ENCODE results near the gene NRXN3.

NRXN3 gene

GRCh38 chr14:79534703-79535353 is 1364.7 kb downstream of the NRXN3 start:
- POLR2A ChIA-PET = no interaction called here

GRCh38 chr14:79540394-79540793 is 1370.2 kb downstream of the NRXN3 start:
- no peak overlapping the region for H3K4me3 ChIP-seq (ENCODE audit: low read depth, low read length)
- no peaks in the 10 kb centered on the region for H3K36me3 ChIP-seq (ENCODE audit: control insufficient read depth in 2 of 2, insufficient read depth in 1 of 2, low read length in 2 of 2)
- CTCF ChIA-PET = no interaction called here
- no peaks in the 10 kb centered on the region for H3K9me3 ChIP-seq (ENCODE audit: control insufficient read depth, insufficient read depth, low read depth, low read length)
- peaks cover 8% of the 10 kb centered on the region for H3K4me1 ChIP-seq (ENCODE audit: control insufficient read depth, insufficient read depth, low read length)
- H3K27ac ChIP-seq (ENCODE audit: extremely low read depth, low read depth, low read length) = no peak overlapping the region
- POLR2A ChIA-PET = interaction anchor here (0.5 kb wide), 1 partner anchor 367 kb away, joined by 5 read pairs; no protein-coding TSS in a partner anchor
- TF ChIP-seq ZNF518A (tag by site-specific recombination; conservative IDR thresholded peaks at IDR 0.05; ENCODE audit: low read depth) (no peak), ZEB2 (tag by site-specific recombination; IDR thresholded peaks at IDR 0.05) (no peak), ZNF645 (tag by site-specific recombination; IDR thresholded peaks at IDR 0.05) (no peak), ZNF169 (tag by site-specific recombination; IDR thresholded peaks at IDR 0.05) (no peak), ZBTB26 (tag by site-specific recombination; optimal IDR thresholded peaks at IDR 0.05) (no peak), ZFP41 (tag by site-specific recombination; IDR thresholded peaks at IDR 0.05; ENCODE audit: borderline replicate concordance) (no peak), ZNF473 (tag by site-specific recombination; IDR thresholded peaks at IDR 0.05) (no peak), ZBTB48 (tag by site-specific recombination; IDR thresholded peaks at IDR 0.05) (no peak), PRDM2 (tag by site-specific recombination; IDR thresholded peaks at IDR 0.05; ENCODE audit: borderline replicate concordance) (no peak), ZNF624 (tag by site-specific recombination; IDR thresholded peaks at IDR 0.05) (no peak), ZNF121 (tag by site-specific recombination; IDR thresholded peaks at IDR 0.05) (no peak), ZNF513 (tag by site-specific recombination; IDR thresholded peaks at IDR 0.05) (no peak), ZNF423 (tag by site-specific recombination; IDR thresholded peaks at IDR 0.05) (no peak), ZBTB21 (tag by site-specific recombination; IDR thresholded peaks at IDR 0.05) (no peak), YY2 (tag by site-specific recombination; IDR thresholded peaks at IDR 0.05) (no peak)

More at GRCh38 chr14:79534703-79535353, 1364.7 kb downstream of the NRXN3 start:
- Histone ChIP-seq H3K4me1 (ENCODE audit: control insufficient read depth, insufficient read depth, low read length) (no peaks in the 10 kb centered on the region), H3K9me3 (ENCODE audit: control insufficient read depth, insufficient read depth, low read depth, low read length) (no peaks in the 10 kb centered on the region), H3K36me3 (ENCODE audit: control insufficient read depth in 2 of 2, insufficient read depth in 1 of 2, low read length in 2 of 2) (no peaks in the 10 kb centered on the region), H3K4me3 (ENCODE audit: low read depth, low read length) (no peak overlapping the region), H3K27ac (ENCODE audit: extremely low read depth, low read depth, low read length) (no peak overlapping the region)
- CTCF ChIA-PET = interaction anchor here (1.0 to 1.1 kb wide), 3 partner anchors 9 to 18 kb away, joined by 3 read pairs; no protein-coding TSS in a partner anchor
- TF ChIP-seq ZNF521 (tag by site-specific recombination; IDR thresholded peaks at IDR 0.05) = no peak
- no peak for TF ChIP-seq ZFP41 (tag by site-specific recombination; IDR thresholded peaks at IDR 0.05; ENCODE audit: borderline replicate concordance)
- TF ChIP-seq ZNF596 (tag by site-specific recombination; IDR thresholded peaks at IDR 0.05) = no peak
- TF ChIP-seq ZNF350 (tag by site-specific recombination; IDR thresholded peaks at IDR 0.05) = no peak
- no peak for TF ChIP-seq GLI2 (tag by site-specific recombination; IDR thresholded peaks at IDR 0.05; ENCODE audit: borderline replicate concordance, low read depth)
- no peak for TF ChIP-seq HOXC10 (CRISPR knock-in tag; IDR thresholded peaks at IDR 0.05)
- TF ChIP-seq ZNF548 (tag by site-specific recombination; IDR thresholded peaks at IDR 0.05) = no peak
- no peak for TF ChIP-seq WT1 (tag by site-specific recombination; IDR thresholded peaks at IDR 0.05)
